CD4-positive, alpha-beta T cell (primary cell): ENCODE measurements around the gene LRPAP1. TPM values are rescaled to one million over a fixed set of nuclear protein-coding genes. Genes with fewer than 3 reads are reported as not detected.
"Not testable (repeated sequence)": the region's sequence is repeated elsewhere in the genome, so short reads cannot be mapped to it uniquely, and the experiment has no call there.

Experiments used
- ATAC-seq: fragments of 200-7000 bp; cut with Tn5 transposase; one replicate; pipeline ENCODE4 v1.10.0; 2022; ENCODE audit warnings: mild to moderate bottlenecking; ENCODE audit not compliant: poor library complexity
- CTCF ChIA-PET: fragments of 350-600 bp; sonication (Branson Sonifier 250); formaldehyde crosslinking; loops from one replicate; lab custom pipeline; 2021; ENCODE audit warnings: antibody characterized with exemption, inconsistent platforms; lab: Charles Lee
- POLR2A ChIA-PET: fragments of 350-600 bp; sonication (Branson Sonifier 250); formaldehyde crosslinking; loops from one replicate; lab custom pipeline; 2021; ENCODE audit warnings: antibody characterized with exemption, inconsistent platforms; lab: Charles Lee
- DNase-seq, 14 experiments: peaks; one replicate each; pipeline ENCODE4 v3.0.0-alpha.2; 2013 to 2020; ENCODE audit warnings: mixed read lengths in 2 of 14
- H3K27ac ChIP-seq, 2 donors: one replicate each; pipeline versions ENCODE4 v1.5.1 to v1.7.0; 2013; ENCODE audit warnings: low read length in 2 of 2, low read depth in 1 of 2, mild to moderate bottlenecking in 1 of 2
- H3K27me3 ChIP-seq, 2 experiments: 1 replicate in 1 of 2; 2 replicates in 1 of 2; pipeline versions ENCODE4 v1.6.1 to v1.7.0; 2013; ENCODE audit warnings: low read length in 2 of 2, control low read depth in 1 of 2, mild to moderate bottlenecking in 1 of 2, moderate library complexity in 1 of 2; ENCODE audit not compliant: insufficient read depth in 2 of 2, control insufficient read depth in 1 of 2
- H3K36me3 ChIP-seq: one replicate; pipeline ENCODE4 v1.6.1; 2013; ENCODE audit warnings: low read length, control low read depth; ENCODE audit not compliant: insufficient read depth
- H3K4me1 ChIP-seq: one replicate; pipeline ENCODE4 v1.6.1; 2013; ENCODE audit warnings: low read length, control low read depth; ENCODE audit not compliant: insufficient read depth
- H3K4me3 ChIP-seq: one replicate; pipeline ENCODE4 v1.5.1; 2013; ENCODE audit warnings: mild to moderate bottlenecking, low read length, moderate library complexity
- H3K9me3 ChIP-seq, 2 experiments: 1 replicate in 1 of 2; 2 replicates in 1 of 2; pipeline versions ENCODE4 v1.6.1 to v1.7.0; 2013; ENCODE audit warnings: low read length in 2 of 2, mild to moderate bottlenecking in 2 of 2, control low read depth in 1 of 2, moderate library complexity in 1 of 2; ENCODE audit not compliant: control insufficient read depth in 1 of 2, insufficient read depth in 1 of 2
- H3K27ac Mint-ChIP-seq: one replicate; pipeline ENCODE4 v1.8.0; 2020; ENCODE audit warnings: mixed read lengths
- H3K27me3 Mint-ChIP-seq: one replicate; pipeline ENCODE4 v1.8.0; 2021; ENCODE audit warnings: mixed read lengths
- H3K36me3 Mint-ChIP-seq: one replicate; pipeline ENCODE4 v1.8.0; 2021; ENCODE audit warnings: low read depth, mixed read lengths
- H3K4me1 Mint-ChIP-seq: one replicate; pipeline ENCODE4 v1.8.0; 2021; ENCODE audit warnings: low read depth, mixed read lengths
- H3K4me3 Mint-ChIP-seq: one replicate; pipeline ENCODE4 v1.8.0; 2020; ENCODE audit warnings: mild to moderate bottlenecking, mixed read lengths
- H3K9me3 Mint-ChIP-seq: one replicate; pipeline ENCODE4 v1.8.0; 2020; ENCODE audit warnings: mixed read lengths
- intact Hi-C, 2 experiments: fragments of 100-400 bp; cut with DNase I in 1 of 2; cut with micrococcal nuclease in 1 of 2; formaldehyde crosslinking; loops; one replicate each; pipeline versions ENCODE4 v1.15.1 to v1.9.0; 2023 to 2025; cut with DNase I, micrococcal nuclease
- total RNA-seq, 174 experiments: library from RNA in 2 of 174; stranded (reverse) in 2 of 174; gene quantifications; one replicate each; pipeline ENCODE4 v1.2.3 and lab custom pipeline; 2021 to 2026
- TF ChIP-seq, protein P1 (sequence below): fragments of 200-600 bp; IDR thresholded peaks from one replicate; pipeline ENCODE4 v1.8.0; 2022; ENCODE audit warnings: antibody characterized with exemption, mild to moderate bottlenecking

Gene LRPAP1
- total RNA-seq, 2 experiments from 2014 or later = 84.2 to 88.0 TPM

DNA sequence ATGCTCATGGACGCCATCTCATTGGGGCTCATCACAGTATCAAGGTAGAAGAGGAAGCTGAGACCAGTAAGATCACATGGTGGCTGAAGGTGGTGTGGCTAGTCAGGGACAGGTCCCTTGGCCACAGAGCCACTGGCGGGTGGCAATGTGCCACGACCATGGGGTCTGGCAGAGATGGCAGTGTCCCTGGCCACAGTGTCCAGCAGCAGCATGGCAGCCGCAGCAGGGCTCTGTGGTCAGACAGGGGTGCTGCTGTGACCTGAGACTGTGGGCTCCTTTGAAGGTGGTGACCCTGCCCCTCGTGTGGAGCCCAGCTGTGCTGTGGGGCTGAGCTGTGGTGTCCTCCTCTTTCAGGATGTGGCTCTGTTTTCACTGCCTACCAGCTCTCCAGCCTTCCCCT, 71.3 kb downstream of the LRPAP1 start:
- Mint-ChIP-seq H3K27me3 (peaks cover 35% of the 10 kb centered on the region), H3K27ac (no peak overlapping the region), H3K4me1 (no peaks in the 10 kb centered on the region), H3K36me3 (no peaks in the 10 kb centered on the region), H3K4me3 (no peak overlapping the region), H3K9me3 (no peaks in the 10 kb centered on the region)
- intact Hi-C loops = no loop called here
- TF ChIP-seq, protein P1, sequence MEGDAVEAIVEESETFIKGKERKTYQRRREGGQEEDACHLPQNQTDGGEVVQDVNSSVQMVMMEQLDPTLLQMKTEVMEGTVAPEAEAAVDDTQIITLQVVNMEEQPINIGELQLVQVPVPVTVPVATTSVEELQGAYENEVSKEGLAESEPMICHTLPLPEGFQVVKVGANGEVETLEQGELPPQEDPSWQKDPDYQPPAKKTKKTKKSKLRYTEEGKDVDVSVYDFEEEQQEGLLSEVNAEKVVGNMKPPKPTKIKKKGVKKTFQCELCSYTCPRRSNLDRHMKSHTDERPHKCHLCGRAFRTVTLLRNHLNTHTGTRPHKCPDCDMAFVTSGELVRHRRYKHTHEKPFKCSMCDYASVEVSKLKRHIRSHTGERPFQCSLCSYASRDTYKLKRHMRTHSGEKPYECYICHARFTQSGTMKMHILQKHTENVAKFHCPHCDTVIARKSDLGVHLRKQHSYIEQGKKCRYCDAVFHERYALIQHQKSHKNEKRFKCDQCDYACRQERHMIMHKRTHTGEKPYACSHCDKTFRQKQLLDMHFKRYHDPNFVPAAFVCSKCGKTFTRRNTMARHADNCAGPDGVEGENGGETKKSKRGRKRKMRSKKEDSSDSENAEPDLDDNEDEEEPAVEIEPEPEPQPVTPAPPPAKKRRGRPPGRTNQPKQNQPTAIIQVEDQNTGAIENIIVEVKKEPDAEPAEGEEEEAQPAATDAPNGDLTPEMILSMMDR = no peak
- H3K9me3 ChIP-seq = peaks cover 0 to 29% of the 10 kb centered on the region in 2 experiments
- H3K4me3 ChIP-seq = no peak overlapping the region
- H3K27ac ChIP-seq = no peak overlapping the region
- peaks cover 14 to 29% of the 10 kb centered on the region in 2 experiments for H3K27me3 ChIP-seq
- DNase-seq (no peak), ATAC-seq (no peak)
- peaks cover 4% of the 10 kb centered on the region for H3K4me1 ChIP-seq
- POLR2A ChIA-PET = no interaction called here
- H3K36me3 ChIP-seq = no peaks in the 10 kb centered on the region
- CTCF ChIA-PET = no interaction called here

DNA sequence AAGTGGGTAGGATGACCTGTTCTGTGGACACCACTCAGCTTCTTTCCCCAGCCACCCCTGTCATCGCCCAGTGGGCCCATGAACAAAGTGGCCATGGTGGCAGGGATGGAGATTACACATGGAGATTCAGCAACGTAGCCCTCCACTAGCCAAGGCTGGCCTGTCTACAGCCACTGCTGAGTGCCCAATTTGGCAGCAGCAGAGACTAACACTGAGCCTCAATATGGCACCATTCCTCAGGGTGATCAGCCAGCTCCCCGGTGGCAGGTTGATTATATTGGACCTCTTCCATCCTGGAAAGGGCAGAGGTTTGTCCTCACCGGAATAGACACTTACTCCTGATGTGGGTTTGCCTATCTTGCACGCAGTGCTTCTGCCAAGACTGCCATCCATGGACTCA, 73.1 kb downstream of the LRPAP1 start:
- H3K27ac Mint-ChIP-seq, H3K36me3 ChIP-seq, CTCF ChIA-PET, POLR2A ChIA-PET, H3K36me3 Mint-ChIP-seq, H3K27ac ChIP-seq, H3K9me3 Mint-ChIP-seq, H3K4me3 Mint-ChIP-seq, H3K4me1 Mint-ChIP-seq, H3K4me3 ChIP-seq, ATAC-seq, H3K4me1 ChIP-seq, intact Hi-C loops, DNase-seq: not testable (repeated sequence)
- H3K27me3 Mint-ChIP-seq = peaks cover 25% of the 10 kb centered on the region
- Histone ChIP-seq H3K27me3 (peaks cover 12 to 18% of the 10 kb centered on the region in 2 experiments), H3K9me3 (peaks cover 0 to 33% of the 10 kb centered on the region in 2 experiments)

DNA sequence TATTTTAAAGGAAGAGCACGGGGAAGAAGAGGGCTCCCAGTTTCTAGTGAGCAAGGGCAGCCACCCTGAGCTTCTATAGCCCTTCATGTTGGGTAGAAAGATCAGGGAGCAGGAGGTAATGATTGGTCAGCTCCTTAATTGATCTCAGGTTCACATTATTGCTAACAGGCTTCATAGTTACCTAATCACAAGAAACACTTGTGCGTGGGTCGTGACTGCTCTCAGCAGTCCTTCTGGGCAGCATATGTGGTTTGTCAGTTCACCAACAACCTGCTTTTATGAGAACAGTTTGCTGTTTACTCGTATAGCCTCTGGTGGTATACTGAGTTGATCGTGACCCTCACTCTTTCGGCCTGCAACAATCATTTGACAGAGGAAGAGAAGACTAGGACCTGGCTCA, 73.9 kb downstream of the LRPAP1 start:
- Mint-ChIP-seq H3K9me3 (peaks cover 7% of the 10 kb centered on the region), H3K4me1 (no peaks in the 10 kb centered on the region), H3K4me3 (no peak overlapping the region), H3K36me3 (no peaks in the 10 kb centered on the region), H3K27ac (no peak overlapping the region), H3K27me3 (peaks cover 25% of the 10 kb centered on the region)
- TF ChIP-seq, protein P1 = no peak
- intact Hi-C loops = no loop called here
- no peaks in the 10 kb centered on the region for H3K36me3 ChIP-seq
- ATAC-seq (no peak), DNase-seq (no peak)
- no peaks in the 10 kb centered on the region for H3K4me1 ChIP-seq
- peaks cover 5 to 11% of the 10 kb centered on the region in 2 experiments for H3K27me3 ChIP-seq
- H3K27ac ChIP-seq = no peak overlapping the region
- POLR2A ChIA-PET = no interaction called here
- no peak overlapping the region for H3K4me3 ChIP-seq
- H3K9me3 ChIP-seq = peaks cover 0 to 26% of the 10 kb centered on the region in 2 experiments
- CTCF ChIA-PET = no interaction called here

DNA sequence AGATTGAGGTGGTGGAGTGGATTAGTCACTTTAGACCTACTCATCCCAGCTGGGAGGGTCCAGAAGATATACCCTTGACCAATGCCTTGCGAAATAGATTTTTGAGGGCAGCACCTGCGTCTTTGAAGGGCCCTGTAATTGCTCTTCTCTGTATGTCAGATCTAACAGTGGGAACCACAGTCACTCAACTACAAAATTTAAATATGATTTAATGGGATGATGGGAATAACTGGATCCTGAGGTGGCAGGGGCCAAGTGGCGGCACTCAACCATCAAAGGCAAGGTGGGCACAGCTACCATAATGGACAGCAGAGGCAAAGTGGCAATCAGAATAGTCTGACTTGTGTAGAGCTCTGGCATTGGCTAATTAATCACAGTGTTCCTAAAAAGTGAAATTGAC, 76.6 kb downstream of the LRPAP1 start:
- CTCF ChIA-PET, H3K27me3 ChIP-seq, H3K36me3 Mint-ChIP-seq, H3K36me3 ChIP-seq, H3K27ac ChIP-seq, DNase-seq, POLR2A ChIA-PET, ATAC-seq, H3K27ac Mint-ChIP-seq, H3K4me3 ChIP-seq, H3K4me3 Mint-ChIP-seq, H3K4me1 Mint-ChIP-seq, intact Hi-C loops, H3K4me1 ChIP-seq, H3K9me3 Mint-ChIP-seq: not testable (repeated sequence)
- H3K9me3 ChIP-seq = peaks cover 0 to 13% of the 10 kb centered on the region in 2 experiments
- H3K27me3 Mint-ChIP-seq = peaks cover 13% of the 10 kb centered on the region

Other genes with a start within 250 kb of the LRPAP1 start
- 10 to 100 TPM; 14.1 to 16.9 TPM for gene RGS12, start 239.4 kb downstream of the LRPAP1 start, total RNA-seq
- under 1 TPM; 0.25 to 0.75 TPM for gene HGFAC, start 90.5 kb downstream of the LRPAP1 start, total RNA-seq
- gene DOK7, start 69.1 kb downstream of the LRPAP1 start, total RNA-seq = not detected
- not detected for gene ADRA2C, start 234.0 kb upstream of the LRPAP1 start, total RNA-seq